ENCODE data around the gene CTSC. TPM values are rescaled to one million over a fixed set of nuclear protein-coding genes. Genes with fewer than 3 reads are reported as not detected.

Gene CTSC
- total and polyA plus RNA-seq, 2 donors (not counting 1 experiment from before 2014, with no cell fraction given), result 18.7 to 18.8 TPM

- Histone ChIP-seq H3K36me3 (replicated peaks in 1 of 2; ENCODE audit: control extremely low read depth in 1 of 2, control insufficient read depth in 1 of 2, extremely low read depth in 1 of 2, insufficient read depth in 2 of 2, low read length in 1 of 2) (peaks cover 0 to 7% of the 10 kb centered on the region in 2 experiments), H2AFZ (ENCODE audit: insufficient read depth, low read depth, low read length, poor library complexity, severe bottlenecking) (no peak overlapping the region), H3K4me2 (replicated peaks; ENCODE audit: low read depth, low read length, poor library complexity, severe bottlenecking) (no peak overlapping the region), H3K27me3 (replicated peaks in 1 of 4; ENCODE audit: control extremely low read depth in 1 of 4, control insufficient read depth in 3 of 4, insufficient read depth in 4 of 4, low read length in 3 of 4) (no peaks in the 10 kb centered on the region), H3K4me1 (ENCODE audit: control insufficient read depth in 2 of 2, insufficient read depth in 2 of 2, low read length in 2 of 2) (no peaks in the 10 kb centered on the region), H3K79me2 (ENCODE audit: control insufficient read depth, insufficient read depth, low read length) (no peaks in the 10 kb centered on the region), H3K9ac (ENCODE audit: low read length) (no peak overlapping the region), H3K27ac (ENCODE audit: low read length in 2 of 2) (no peak overlapping the region), H3K9me3 (ENCODE audit: control extremely low read depth in 1 of 3, control insufficient read depth in 2 of 3, insufficient read depth in 1 of 3, low read length in 2 of 3) (no peaks in the 10 kb centered on the region), H3K4me3 (ENCODE audit: control extremely low read depth in 1 of 5, extremely low read depth in 1 of 5, insufficient read depth in 1 of 5, low read depth in 2 of 5, low read length in 4 of 5) (no peak overlapping the region), H4K20me1 (ENCODE audit: control insufficient read depth, insufficient read depth, low read length, poor library complexity, severe bottlenecking) (no peaks in the 10 kb centered on the region)
- Mint-ChIP-seq H3K27ac (no peak overlapping the region), H3K9me3 (ENCODE audit: insufficient read depth) (no peaks in the 10 kb centered on the region), H3K4me1 (no peaks in the 10 kb centered on the region), H3K4me3 (no peak overlapping the region), H3K27me3 (no peaks in the 10 kb centered on the region)
- no peak for DNase-seq
- no peak for ATAC-seq (ENCODE audit: low read depth)
- ChIA-PET POLR2A (no interaction called here), CTCF (no interaction called here)
- TF ChIP-seq EZH2 (IDR thresholded peaks at IDR 0.05; ENCODE audit: borderline replicate concordance, insufficient read depth, low read depth, low read length, poor library complexity, severe bottlenecking) (no peak), CTCF (IDR thresholded peaks at IDR 0.05) (no peak)
- intact Hi-C loops (cut with micrococcal nuclease), result no loop called here
- WGBS (ENCODE audit: insufficient coverage), result no CpG with 5 or more reads among the region's 1 CpG
Measured at GRCh38 chr11:88312628-88313027, 24.9 kb downstream of the CTSC start.

GRCh38 chr11:88310246-88310645 lies 27.3 kb downstream of the CTSC start:
- Mint-ChIP-seq H3K9me3 (ENCODE audit: insufficient read depth) (no peaks in the 10 kb centered on the region), H3K27me3 (no peaks in the 10 kb centered on the region), H3K4me3 (no peak overlapping the region), H3K27ac (no peak overlapping the region), H3K4me1 (no peaks in the 10 kb centered on the region)
- Histone ChIP-seq H3K4me1 (ENCODE audit: control insufficient read depth in 2 of 2, insufficient read depth in 2 of 2, low read length in 2 of 2) (no peaks in the 10 kb centered on the region), H2AFZ (ENCODE audit: insufficient read depth, low read depth, low read length, poor library complexity, severe bottlenecking) (no peak overlapping the region), H3K27ac (ENCODE audit: low read length in 2 of 2) (no peak overlapping the region), H4K20me1 (ENCODE audit: control insufficient read depth, insufficient read depth, low read length, poor library complexity, severe bottlenecking) (no peaks in the 10 kb centered on the region), H3K36me3 (replicated peaks in 1 of 2; ENCODE audit: control extremely low read depth in 1 of 2, control insufficient read depth in 1 of 2, extremely low read depth in 1 of 2, insufficient read depth in 2 of 2, low read length in 1 of 2) (peaks cover 0 to 7% of the 10 kb centered on the region in 2 experiments), H3K4me3 (ENCODE audit: control extremely low read depth in 1 of 5, extremely low read depth in 1 of 5, insufficient read depth in 1 of 5, low read depth in 2 of 5, low read length in 4 of 5) (no peak overlapping the region), H3K4me2 (replicated peaks; ENCODE audit: low read depth, low read length, poor library complexity, severe bottlenecking) (no peak overlapping the region), H3K79me2 (ENCODE audit: control insufficient read depth, insufficient read depth, low read length) (no peaks in the 10 kb centered on the region), H3K27me3 (replicated peaks in 1 of 4; ENCODE audit: control extremely low read depth in 1 of 4, control insufficient read depth in 3 of 4, insufficient read depth in 4 of 4, low read length in 3 of 4) (no peaks in the 10 kb centered on the region), H3K9me3 (ENCODE audit: control extremely low read depth in 1 of 3, control insufficient read depth in 2 of 3, insufficient read depth in 1 of 3, low read length in 2 of 3) (no peaks in the 10 kb centered on the region), H3K9ac (ENCODE audit: low read length) (no peak overlapping the region)
- ChIA-PET CTCF (no interaction called here), POLR2A (no interaction called here)
- ATAC-seq (ENCODE audit: low read depth) (no peak), DNase-seq (no peak)
- intact Hi-C loops (cut with micrococcal nuclease), result no loop called here
- TF ChIP-seq EZH2 (IDR thresholded peaks at IDR 0.05; ENCODE audit: borderline replicate concordance, insufficient read depth, low read depth, low read length, poor library complexity, severe bottlenecking) (no peak), CTCF (IDR thresholded peaks at IDR 0.05) (no peak)
- no CpG with 5 or more reads among the region's 1 CpG for WGBS (ENCODE audit: insufficient coverage)
